ENCODE data around the gene SSH2. TPM values are rescaled to one million over a fixed set of nuclear protein-coding genes. Genes with fewer than 3 reads are reported as not detected.
"Not testable (repeated sequence)": the region's sequence is repeated elsewhere in the genome, so short reads cannot be mapped to it uniquely, and the experiment has no call there.

Gene SSH2
- total RNA-seq, 1 donor from 2014 or later: 23.0 TPM

DNA sequence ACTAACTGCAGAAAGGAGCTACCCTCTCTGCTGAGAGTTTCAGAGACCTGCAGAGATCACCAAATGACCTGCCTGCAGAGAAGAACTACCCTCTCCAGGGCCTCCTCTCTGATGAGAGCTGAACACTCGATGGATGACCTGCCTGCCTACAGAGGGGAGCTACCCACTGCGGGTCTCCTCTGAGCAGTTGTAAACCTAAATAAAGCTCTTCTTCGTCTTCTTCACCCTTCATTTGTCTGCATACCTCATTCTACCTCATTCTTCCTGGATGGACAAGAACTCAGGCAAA, 24.2 kb downstream of the SSH2 start:
- peaks cover 0 to 4% (median 0%) of the 10 kb centered on the region in 3 donors for H3K36me3 ChIP-seq (ENCODE audit: control insufficient read depth in 3 of 3, insufficient read depth in 3 of 3, low read length in 3 of 3)
- no peak overlapping the region for H3K9ac ChIP-seq (ENCODE audit: low read depth in 1 of 3, low read length in 3 of 3)
- no peaks in the 10 kb centered on the region for H3K27me3 ChIP-seq (ENCODE audit: control insufficient read depth in 3 of 3, insufficient read depth in 3 of 3, low read length in 3 of 3)
- no peak overlapping the region for H3K27ac ChIP-seq (ENCODE audit: low read depth, low read length)
- peaks cover 0 to 4% (median 3%) of the 10 kb centered on the region in 3 donors for H3K4me1 ChIP-seq (ENCODE audit: control insufficient read depth in 3 of 3, insufficient read depth in 3 of 3, low read length in 3 of 3)
- H3K4me3 ChIP-seq (ENCODE audit: low read length in 3 of 3): no peak overlapping the region
- no peaks in the 10 kb centered on the region for H3K9me3 ChIP-seq (ENCODE audit: control insufficient read depth in 3 of 3, low read length in 3 of 3)

GRCh38 chr17:29905086-29905878, 24.7 kb downstream of the SSH2 start:
- Histone ChIP-seq H3K9ac (ENCODE audit: low read depth in 1 of 3, low read length in 3 of 3) (no peak overlapping the region), H3K27me3 (ENCODE audit: control insufficient read depth in 3 of 3, insufficient read depth in 3 of 3, low read length in 3 of 3) (no peaks in the 10 kb centered on the region), H3K4me1 (ENCODE audit: control insufficient read depth in 3 of 3, insufficient read depth in 3 of 3, low read length in 3 of 3) (peaks cover 0 to 4% (median 3%) of the 10 kb centered on the region in 3 donors), H3K4me3 (ENCODE audit: low read length in 3 of 3) (no peak overlapping the region), H3K27ac (ENCODE audit: low read depth, low read length) (no peak overlapping the region), H3K9me3 (ENCODE audit: control insufficient read depth in 3 of 3, low read length in 3 of 3) (no peaks in the 10 kb centered on the region), H3K36me3 (ENCODE audit: control insufficient read depth in 3 of 3, insufficient read depth in 3 of 3, low read length in 3 of 3) (peaks cover 0 to 4% (median 0%) of the 10 kb centered on the region in 3 donors)

- peaks cover 0 to 4% (median 0%) of the 10 kb centered on the region in 3 donors for H3K36me3 ChIP-seq (ENCODE audit: control insufficient read depth in 3 of 3, insufficient read depth in 3 of 3, low read length in 3 of 3)
- no peaks in the 10 kb centered on the region for H3K27me3 ChIP-seq (ENCODE audit: control insufficient read depth in 3 of 3, insufficient read depth in 3 of 3, low read length in 3 of 3)
- no peak overlapping the region for H3K27ac ChIP-seq (ENCODE audit: low read depth, low read length)
- no peaks in the 10 kb centered on the region for H3K9me3 ChIP-seq (ENCODE audit: control insufficient read depth in 3 of 3, low read length in 3 of 3)
- peaks cover 0 to 4% (median 0%) of the 10 kb centered on the region in 3 donors for H3K4me1 ChIP-seq (ENCODE audit: control insufficient read depth in 3 of 3, insufficient read depth in 3 of 3, low read length in 3 of 3)
- H3K9ac ChIP-seq (ENCODE audit: low read depth in 1 of 3, low read length in 3 of 3): no peak overlapping the region
- H3K4me3 ChIP-seq (ENCODE audit: low read length in 3 of 3): no peak overlapping the region
These were observed 26.6 kb downstream of the SSH2 start for GRCh38 chr17:29903471-29903870.

GRCh38 chr17:29897136-29897535, 32.9 kb downstream of the SSH2 start:
- not testable (repeated sequence) for H3K27me3 ChIP-seq (ENCODE audit: control insufficient read depth in 3 of 3, insufficient read depth in 3 of 3, low read length in 3 of 3); H3K9ac ChIP-seq (ENCODE audit: low read depth in 1 of 3, low read length in 3 of 3); H3K4me3 ChIP-seq (ENCODE audit: low read length in 3 of 3); H3K4me1 ChIP-seq (ENCODE audit: control insufficient read depth in 3 of 3, insufficient read depth in 3 of 3, low read length in 3 of 3); H3K9me3 ChIP-seq (ENCODE audit: control insufficient read depth in 3 of 3, low read length in 3 of 3); H3K36me3 ChIP-seq (ENCODE audit: control insufficient read depth in 3 of 3, insufficient read depth in 3 of 3, low read length in 3 of 3); H3K27ac ChIP-seq (ENCODE audit: low read depth, low read length)

- no peak overlapping the region for H3K9ac ChIP-seq (ENCODE audit: low read depth in 1 of 3, low read length in 3 of 3)
- no peaks in the 10 kb centered on the region for H3K4me1 ChIP-seq (ENCODE audit: control insufficient read depth in 3 of 3, insufficient read depth in 3 of 3, low read length in 3 of 3)
- H3K27ac ChIP-seq (ENCODE audit: low read depth, low read length): no peak overlapping the region
- no peak overlapping the region for H3K4me3 ChIP-seq (ENCODE audit: low read length in 3 of 3)
- H3K27me3 ChIP-seq (ENCODE audit: control insufficient read depth in 3 of 3, insufficient read depth in 3 of 3, low read length in 3 of 3): no peaks in the 10 kb centered on the region
- no peaks in the 10 kb centered on the region for H3K36me3 ChIP-seq (ENCODE audit: control insufficient read depth in 3 of 3, insufficient read depth in 3 of 3, low read length in 3 of 3)
- H3K9me3 ChIP-seq (ENCODE audit: control insufficient read depth in 3 of 3, low read length in 3 of 3): no peaks in the 10 kb centered on the region
These were observed 37.8 kb downstream of the SSH2 start for GRCh38 chr17:29892201-29892600.

GRCh38 chr17:29891131-29891530, 38.9 kb downstream of the SSH2 start:
- Histone ChIP-seq H3K9me3 (ENCODE audit: control insufficient read depth in 3 of 3, low read length in 3 of 3) (no peaks in the 10 kb centered on the region), H3K27ac (ENCODE audit: low read depth, low read length) (no peak overlapping the region), H3K4me1 (ENCODE audit: control insufficient read depth in 3 of 3, insufficient read depth in 3 of 3, low read length in 3 of 3) (no peaks in the 10 kb centered on the region), H3K4me3 (ENCODE audit: low read length in 3 of 3) (no peak overlapping the region), H3K27me3 (ENCODE audit: control insufficient read depth in 3 of 3, insufficient read depth in 3 of 3, low read length in 3 of 3) (no peaks in the 10 kb centered on the region), H3K36me3 (ENCODE audit: control insufficient read depth in 3 of 3, insufficient read depth in 3 of 3, low read length in 3 of 3) (no peaks in the 10 kb centered on the region), H3K9ac (ENCODE audit: low read depth in 1 of 3, low read length in 3 of 3) (no peak overlapping the region)

- Histone ChIP-seq H3K9ac (ENCODE audit: low read depth in 1 of 3, low read length in 3 of 3) (no peak overlapping the region), H3K27me3 (ENCODE audit: control insufficient read depth in 3 of 3, insufficient read depth in 3 of 3, low read length in 3 of 3) (no peaks in the 10 kb centered on the region), H3K4me3 (ENCODE audit: low read length in 3 of 3) (no peak overlapping the region), H3K9me3 (ENCODE audit: control insufficient read depth in 3 of 3, low read length in 3 of 3) (no peaks in the 10 kb centered on the region), H3K27ac (ENCODE audit: low read depth, low read length) (no peak overlapping the region), H3K36me3 (ENCODE audit: control insufficient read depth in 3 of 3, insufficient read depth in 3 of 3, low read length in 3 of 3) (no peaks in the 10 kb centered on the region), H3K4me1 (ENCODE audit: control insufficient read depth in 3 of 3, insufficient read depth in 3 of 3, low read length in 3 of 3) (peaks cover 0 to 3% (median 2%) of the 10 kb centered on the region in 3 donors)
These were observed 44.9 kb downstream of the SSH2 start for GRCh38 chr17:29885031-29885640.

- H3K9ac ChIP-seq (ENCODE audit: low read depth in 1 of 3, low read length in 3 of 3): no peak overlapping the region
- H3K4me3 ChIP-seq (ENCODE audit: low read length in 3 of 3): no peak overlapping the region
- H3K9me3 ChIP-seq (ENCODE audit: control insufficient read depth in 3 of 3, low read length in 3 of 3): no peaks in the 10 kb centered on the region
These were observed 46.5 kb downstream of the SSH2 start for GRCh38 chr17:29883497-29883896.

DNA sequence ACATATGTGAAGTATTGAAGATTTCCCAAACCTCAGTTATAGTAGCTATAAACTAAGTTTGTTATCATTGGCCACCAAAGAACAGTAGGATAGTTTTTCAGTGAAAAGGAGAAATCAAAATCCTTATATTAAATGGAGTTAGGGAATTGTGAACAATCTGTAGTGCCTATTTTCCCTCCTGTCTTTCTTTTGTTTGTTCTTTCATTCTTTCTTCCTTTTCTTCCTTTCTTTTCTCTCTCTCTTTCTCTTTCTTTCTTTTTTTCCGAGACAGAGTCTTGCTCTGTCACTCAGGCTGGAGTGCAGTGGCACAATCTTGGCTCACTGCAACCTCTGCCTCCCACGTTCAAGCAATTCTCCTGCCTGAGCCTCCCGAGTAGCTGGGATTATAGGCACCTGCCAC, 48.8 kb downstream of the SSH2 start:
- Histone ChIP-seq H3K27me3 (ENCODE audit: control insufficient read depth in 3 of 3, insufficient read depth in 3 of 3, low read length in 3 of 3) (no peaks in the 10 kb centered on the region), H3K9ac (ENCODE audit: low read depth in 1 of 3, low read length in 3 of 3) (no peak overlapping the region), H3K9me3 (ENCODE audit: control insufficient read depth in 3 of 3, low read length in 3 of 3) (no peaks in the 10 kb centered on the region), H3K4me1 (ENCODE audit: control insufficient read depth in 3 of 3, insufficient read depth in 3 of 3, low read length in 3 of 3) (peaks cover 0 to 3% (median 2%) of the 10 kb centered on the region in 3 donors), H3K4me3 (ENCODE audit: low read length in 3 of 3) (no peak overlapping the region), H3K27ac (ENCODE audit: low read depth, low read length) (no peak overlapping the region), H3K36me3 (ENCODE audit: control insufficient read depth in 3 of 3, insufficient read depth in 3 of 3, low read length in 3 of 3) (no peaks in the 10 kb centered on the region)

More at GRCh38 chr17:29883497-29883896, 46.5 kb downstream of the SSH2 start:
- no peaks in the 10 kb centered on the region for H3K27me3 ChIP-seq (ENCODE audit: control insufficient read depth in 3 of 3, insufficient read depth in 3 of 3, low read length in 3 of 3)
- no peaks in the 10 kb centered on the region for H3K36me3 ChIP-seq (ENCODE audit: control insufficient read depth in 3 of 3, insufficient read depth in 3 of 3, low read length in 3 of 3)
- H3K27ac ChIP-seq (ENCODE audit: low read depth, low read length): no peak overlapping the region
- H3K4me1 ChIP-seq (ENCODE audit: control insufficient read depth in 3 of 3, insufficient read depth in 3 of 3, low read length in 3 of 3): peaks cover 0 to 3% (median 2%) of the 10 kb centered on the region in 3 donors

DNA sequence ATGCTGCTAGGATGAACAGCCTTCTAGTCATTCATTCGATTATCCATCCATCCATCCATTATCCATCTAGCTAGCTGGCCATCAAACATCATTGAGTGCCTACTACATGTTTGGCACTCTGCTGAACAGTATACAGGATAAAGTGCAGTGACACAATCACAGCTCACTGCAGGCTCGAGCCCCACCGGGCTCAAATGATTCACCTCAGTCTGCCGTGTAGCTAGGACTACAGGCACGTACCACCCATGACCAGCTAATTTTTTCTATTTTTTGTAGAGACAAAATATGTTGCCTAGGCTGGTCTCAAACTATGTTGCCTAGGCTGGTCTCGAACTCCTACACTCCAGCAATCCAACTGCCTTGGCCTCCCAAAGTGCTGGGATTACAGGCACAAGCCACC, 50.0 kb downstream of the SSH2 start:
- Histone ChIP-seq H3K27me3 (ENCODE audit: control insufficient read depth in 3 of 3, insufficient read depth in 3 of 3, low read length in 3 of 3) (no peaks in the 10 kb centered on the region), H3K4me1 (ENCODE audit: control insufficient read depth in 3 of 3, insufficient read depth in 3 of 3, low read length in 3 of 3) (peaks cover 0 to 3% (median 2%) of the 10 kb centered on the region in 3 donors), H3K4me3 (ENCODE audit: low read length in 3 of 3) (no peak overlapping the region), H3K9ac (ENCODE audit: low read depth in 1 of 3, low read length in 3 of 3) (no peak overlapping the region), H3K36me3 (ENCODE audit: control insufficient read depth in 3 of 3, insufficient read depth in 3 of 3, low read length in 3 of 3) (no peaks in the 10 kb centered on the region), H3K9me3 (ENCODE audit: control insufficient read depth in 3 of 3, low read length in 3 of 3) (no peaks in the 10 kb centered on the region), H3K27ac (ENCODE audit: low read depth, low read length) (no peak overlapping the region)

All from skeletal muscle tissue (tissue), 4 donors.